Measurements from ENCODE around the gene BTC.
"Not testable (repeated sequence)": the region's sequence is repeated elsewhere in the genome, so short reads cannot be mapped to it uniquely, and the experiment has no call there.

Gene BTC

DNA sequence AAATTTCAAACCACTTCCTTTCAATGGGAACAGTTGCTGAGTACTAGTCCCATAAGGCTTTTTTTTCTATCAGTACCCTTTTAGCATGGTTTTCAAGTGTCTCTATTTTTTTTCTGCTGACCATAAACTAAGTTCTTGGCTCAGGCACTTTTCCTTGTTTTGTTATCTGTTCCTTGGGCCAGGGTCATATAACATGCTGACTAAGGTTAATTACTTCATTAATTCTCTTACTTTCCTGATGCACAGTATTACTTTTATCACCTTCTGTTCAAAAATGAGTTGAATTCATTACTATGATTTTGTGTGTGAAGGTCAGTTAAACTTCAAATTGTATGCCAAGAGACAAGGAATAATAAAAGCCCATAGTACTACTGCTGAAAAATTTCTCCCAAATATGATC lies 19.7 kb upstream of the BTC start:
- no peaks in the 10 kb centered on the region for H3F3A ChIP-seq (ENCODE audit: control insufficient read depth, insufficient read depth)
- TF ChIP-seq, protein P1, sequence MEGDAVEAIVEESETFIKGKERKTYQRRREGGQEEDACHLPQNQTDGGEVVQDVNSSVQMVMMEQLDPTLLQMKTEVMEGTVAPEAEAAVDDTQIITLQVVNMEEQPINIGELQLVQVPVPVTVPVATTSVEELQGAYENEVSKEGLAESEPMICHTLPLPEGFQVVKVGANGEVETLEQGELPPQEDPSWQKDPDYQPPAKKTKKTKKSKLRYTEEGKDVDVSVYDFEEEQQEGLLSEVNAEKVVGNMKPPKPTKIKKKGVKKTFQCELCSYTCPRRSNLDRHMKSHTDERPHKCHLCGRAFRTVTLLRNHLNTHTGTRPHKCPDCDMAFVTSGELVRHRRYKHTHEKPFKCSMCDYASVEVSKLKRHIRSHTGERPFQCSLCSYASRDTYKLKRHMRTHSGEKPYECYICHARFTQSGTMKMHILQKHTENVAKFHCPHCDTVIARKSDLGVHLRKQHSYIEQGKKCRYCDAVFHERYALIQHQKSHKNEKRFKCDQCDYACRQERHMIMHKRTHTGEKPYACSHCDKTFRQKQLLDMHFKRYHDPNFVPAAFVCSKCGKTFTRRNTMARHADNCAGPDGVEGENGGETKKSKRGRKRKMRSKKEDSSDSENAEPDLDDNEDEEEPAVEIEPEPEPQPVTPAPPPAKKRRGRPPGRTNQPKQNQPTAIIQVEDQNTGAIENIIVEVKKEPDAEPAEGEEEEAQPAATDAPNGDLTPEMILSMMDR (IDR thresholded peaks at IDR 0.05; ENCODE audit: low read depth, low read length, poor library complexity, severe bottlenecking) = no peak
- no peak for TF ChIP-seq EZH2phosphoT487 (IDR thresholded peaks at IDR 0.05; ENCODE audit: borderline replicate concordance, low read length)
- no peak overlapping the region for H3K4me3 ChIP-seq (ENCODE audit: low read length)
- H3K79me2 ChIP-seq (ENCODE audit: control insufficient read depth, low read length) = no peaks in the 10 kb centered on the region
- H4K20me1 ChIP-seq (ENCODE audit: control insufficient read depth, insufficient read depth, low read depth, low read length) = no peaks in the 10 kb centered on the region
- H3K4me1 ChIP-seq (ENCODE audit: control insufficient read depth, low read length) = no peaks in the 10 kb centered on the region
- H3K36me3 ChIP-seq (ENCODE audit: control insufficient read depth, low read length) = no peaks in the 10 kb centered on the region
- no peaks in the 10 kb centered on the region for H3K9me3 ChIP-seq (ENCODE audit: control insufficient read depth, insufficient read depth, low read length)
- H3K4me2 ChIP-seq (ENCODE audit: low read length) = no peak overlapping the region
- no peak overlapping the region for H3K27ac ChIP-seq (ENCODE audit: low read depth, low read length)
- H3K27me3 ChIP-seq (ENCODE audit: control insufficient read depth, low read length) = no peaks in the 10 kb centered on the region
- no peaks in the 10 kb centered on the region for H3K9me2 ChIP-seq (replicated peaks; ENCODE audit: control insufficient read depth, low read length)

DNA sequence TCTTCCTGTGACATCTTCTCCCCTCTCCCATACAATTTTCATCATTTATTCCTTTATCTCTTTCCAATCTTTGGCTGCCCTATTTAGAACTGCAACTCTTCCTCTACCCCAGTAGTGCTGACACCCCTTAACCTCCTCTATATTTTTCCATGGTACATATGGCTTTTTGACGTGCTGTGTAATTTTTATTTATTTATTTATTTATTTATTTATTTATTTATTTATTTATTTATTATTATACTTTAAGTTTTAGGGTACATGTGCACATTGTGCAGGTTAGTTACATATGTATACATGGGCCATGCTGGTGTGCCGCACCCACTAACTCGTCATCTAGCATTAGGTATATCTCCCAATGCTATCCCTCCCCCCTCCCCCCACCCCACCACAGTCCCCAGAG lies 17.7 kb upstream of the BTC start:
- not testable (repeated sequence) for H3K79me2 ChIP-seq (ENCODE audit: control insufficient read depth, low read length); H4K20me1 ChIP-seq (ENCODE audit: control insufficient read depth, insufficient read depth, low read depth, low read length); H3K27me3 ChIP-seq (ENCODE audit: control insufficient read depth, low read length); H3K9me3 ChIP-seq (ENCODE audit: control insufficient read depth, insufficient read depth, low read length); H3K4me3 ChIP-seq (ENCODE audit: low read length); H3K36me3 ChIP-seq (ENCODE audit: control insufficient read depth, low read length); H3K4me2 ChIP-seq (ENCODE audit: low read length); H3K4me1 ChIP-seq (ENCODE audit: control insufficient read depth, low read length); H3F3A ChIP-seq (ENCODE audit: control insufficient read depth, insufficient read depth); H3K9me2 ChIP-seq (replicated peaks; ENCODE audit: control insufficient read depth, low read length); H3K27ac ChIP-seq (ENCODE audit: low read depth, low read length)

DNA sequence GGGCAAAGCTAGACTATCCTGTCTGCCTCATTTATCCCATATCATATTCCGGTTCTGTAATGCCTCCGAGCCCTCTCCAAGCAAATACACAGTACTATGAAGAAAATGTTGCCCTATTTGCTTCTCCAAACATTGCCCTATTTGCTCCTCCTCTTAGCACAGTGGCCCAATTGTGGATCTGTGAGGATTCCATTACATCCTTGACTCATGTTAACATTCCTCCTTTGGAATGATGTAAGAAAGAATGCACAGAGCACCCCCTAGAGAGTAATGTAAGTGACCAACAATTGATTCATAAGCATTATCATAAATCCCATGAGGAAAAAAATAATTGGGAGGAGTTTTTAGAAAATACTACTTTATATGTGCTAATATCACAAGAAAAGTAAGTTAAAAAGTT lies 11.3 kb upstream of the BTC start:
- no peak overlapping the region for H3K4me2 ChIP-seq (ENCODE audit: low read length)
- no peaks in the 10 kb centered on the region for H3K9me3 ChIP-seq (ENCODE audit: control insufficient read depth, insufficient read depth, low read length)
- no peaks in the 10 kb centered on the region for H4K20me1 ChIP-seq (ENCODE audit: control insufficient read depth, insufficient read depth, low read depth, low read length)
- H3F3A ChIP-seq (ENCODE audit: control insufficient read depth, insufficient read depth) = no peaks in the 10 kb centered on the region
- H3K79me2 ChIP-seq (ENCODE audit: control insufficient read depth, low read length) = no peaks in the 10 kb centered on the region
- TF ChIP-seq, protein P1 (IDR thresholded peaks at IDR 0.05; ENCODE audit: low read depth, low read length, poor library complexity, severe bottlenecking) = no peak
- TF ChIP-seq EZH2phosphoT487 (IDR thresholded peaks at IDR 0.05; ENCODE audit: borderline replicate concordance, low read length) = no peak
- H3K27me3 ChIP-seq (ENCODE audit: control insufficient read depth, low read length) = peaks cover 3% of the 10 kb centered on the region; the same call in 1 of the 2 replicates
- H3K4me1 ChIP-seq (ENCODE audit: control insufficient read depth, low read length) = no peaks in the 10 kb centered on the region
- H3K36me3 ChIP-seq (ENCODE audit: control insufficient read depth, low read length) = no peaks in the 10 kb centered on the region
- no peak overlapping the region for H3K27ac ChIP-seq (ENCODE audit: low read depth, low read length)
- H3K9me2 ChIP-seq (replicated peaks; ENCODE audit: control insufficient read depth, low read length) = no peaks in the 10 kb centered on the region
- no peak overlapping the region for H3K4me3 ChIP-seq (ENCODE audit: low read length)

DNA sequence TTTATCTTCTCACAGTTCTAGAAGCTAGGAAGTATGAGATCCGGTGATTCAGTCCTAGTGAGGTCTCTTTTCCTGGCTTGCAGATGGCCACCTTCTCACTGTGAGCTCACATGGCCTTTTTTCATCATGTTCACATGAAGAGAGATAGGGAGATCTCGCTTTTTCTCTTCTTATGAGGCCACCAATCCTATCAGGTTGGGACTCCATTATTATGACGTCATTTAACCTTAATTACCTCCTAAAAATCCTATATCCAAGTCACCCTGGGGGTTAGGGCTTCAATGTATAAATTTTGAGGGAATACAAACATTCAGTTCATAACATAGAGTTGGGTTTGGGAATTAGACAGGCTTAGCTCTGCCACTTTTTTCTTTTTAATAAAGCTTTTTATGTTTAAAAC lies 6.0 kb upstream of the BTC start:
- H3K36me3 ChIP-seq (ENCODE audit: control insufficient read depth, low read length) = no peaks in the 10 kb centered on the region
- no peaks in the 10 kb centered on the region for H3F3A ChIP-seq (ENCODE audit: control insufficient read depth, insufficient read depth)
- H3K9me3 ChIP-seq (ENCODE audit: control insufficient read depth, insufficient read depth, low read length) = no peaks in the 10 kb centered on the region
- no peak overlapping the region for H3K4me3 ChIP-seq (ENCODE audit: low read length)
- TF ChIP-seq, protein P1 (IDR thresholded peaks at IDR 0.05; ENCODE audit: low read depth, low read length, poor library complexity, severe bottlenecking) = no peak
- TF ChIP-seq EZH2phosphoT487 (IDR thresholded peaks at IDR 0.05; ENCODE audit: borderline replicate concordance, low read length) = no peak
- no peak overlapping the region for H3K4me2 ChIP-seq (ENCODE audit: low read length)
- H3K4me1 ChIP-seq (ENCODE audit: control insufficient read depth, low read length) = no peaks in the 10 kb centered on the region
- no peaks in the 10 kb centered on the region for H3K9me2 ChIP-seq (replicated peaks; ENCODE audit: control insufficient read depth, low read length)
- no peaks in the 10 kb centered on the region for H3K79me2 ChIP-seq (ENCODE audit: control insufficient read depth, low read length)
- H3K27ac ChIP-seq (ENCODE audit: low read depth, low read length) = no peak overlapping the region
- peaks cover 2% of the 10 kb centered on the region; the same call in 1 of the 2 replicates for H3K27me3 ChIP-seq (ENCODE audit: control insufficient read depth, low read length)
- H4K20me1 ChIP-seq (ENCODE audit: control insufficient read depth, insufficient read depth, low read depth, low read length) = no peaks in the 10 kb centered on the region

Data from DOHH2 (cell line).